Measurements from ENCODE around the gene BBS2. TPM values are rescaled to one million over a fixed set of nuclear protein-coding genes. Genes with fewer than 3 reads are reported as not detected.

The BBS2 gene
- total RNA-seq, 1 experiment from 2014 or later: 24.0 TPM

DNA sequence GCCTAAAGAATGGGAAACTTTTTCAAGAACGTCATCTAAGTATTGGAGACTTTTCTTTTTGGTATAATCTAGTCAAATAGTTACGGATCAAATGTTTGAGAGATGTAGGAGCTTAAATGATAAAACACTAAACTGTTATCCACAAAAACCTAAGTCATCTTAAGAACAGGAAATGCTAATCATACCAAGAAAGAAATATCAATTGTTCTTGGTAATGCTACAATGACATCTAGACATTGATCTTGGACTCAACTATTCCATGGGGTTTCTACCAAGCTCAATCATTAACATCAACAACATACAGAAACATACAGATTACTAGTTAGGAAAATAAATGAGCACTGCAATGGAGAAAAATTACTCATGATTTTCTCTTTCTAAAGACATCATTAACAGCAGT is 72.5 kb downstream of the BBS2 start:
- Histone ChIP-seq H3K9me3 (ENCODE audit: control insufficient read depth, insufficient read depth, low read depth, low read length) (no peaks in the 10 kb centered on the region), H3K4me1 (ENCODE audit: control insufficient read depth, insufficient read depth, low read length) (peaks cover 16% of the 10 kb centered on the region), H3K36me3 (ENCODE audit: control insufficient read depth, insufficient read depth, low read length) (peaks cover 16% of the 10 kb centered on the region), H3K27me3 (ENCODE audit: control insufficient read depth, insufficient read depth, low read length) (no peaks in the 10 kb centered on the region), H3K27ac (ENCODE audit: low read length) (no peak overlapping the region), H3K4me3 (ENCODE audit: low read depth in 2 of 2, low read length in 2 of 2) (no peak overlapping the region)
- intact Hi-C loops (cut with micrococcal nuclease; ENCODE audit: unreplicated experiment) (no loop called here), in situ Hi-C loops (cut with HindIII; ENCODE audit: low pct_unique_long_range_greater_than_20kb, low sequenced_read_pairs) (no loop called here)
- ChIA-PET CTCF (no interaction called here), POLR2A (no interaction called here)
- DNase-seq (ENCODE audit: low read depth, low spot score) (no peak), ATAC-seq (no peak)
- no TSS peak for BruUV-seq (replicated peaks)
- no peak for TF ChIP-seq TCF7L2 (IDR thresholded peaks at IDR 0.05; ENCODE audit: low read depth, low read length)
- TF ChIP-seq, protein P1, sequence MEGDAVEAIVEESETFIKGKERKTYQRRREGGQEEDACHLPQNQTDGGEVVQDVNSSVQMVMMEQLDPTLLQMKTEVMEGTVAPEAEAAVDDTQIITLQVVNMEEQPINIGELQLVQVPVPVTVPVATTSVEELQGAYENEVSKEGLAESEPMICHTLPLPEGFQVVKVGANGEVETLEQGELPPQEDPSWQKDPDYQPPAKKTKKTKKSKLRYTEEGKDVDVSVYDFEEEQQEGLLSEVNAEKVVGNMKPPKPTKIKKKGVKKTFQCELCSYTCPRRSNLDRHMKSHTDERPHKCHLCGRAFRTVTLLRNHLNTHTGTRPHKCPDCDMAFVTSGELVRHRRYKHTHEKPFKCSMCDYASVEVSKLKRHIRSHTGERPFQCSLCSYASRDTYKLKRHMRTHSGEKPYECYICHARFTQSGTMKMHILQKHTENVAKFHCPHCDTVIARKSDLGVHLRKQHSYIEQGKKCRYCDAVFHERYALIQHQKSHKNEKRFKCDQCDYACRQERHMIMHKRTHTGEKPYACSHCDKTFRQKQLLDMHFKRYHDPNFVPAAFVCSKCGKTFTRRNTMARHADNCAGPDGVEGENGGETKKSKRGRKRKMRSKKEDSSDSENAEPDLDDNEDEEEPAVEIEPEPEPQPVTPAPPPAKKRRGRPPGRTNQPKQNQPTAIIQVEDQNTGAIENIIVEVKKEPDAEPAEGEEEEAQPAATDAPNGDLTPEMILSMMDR (IDR thresholded peaks at IDR 0.05): no peak
- TF ChIP-seq SIN3A (IDR thresholded peaks at IDR 0.05; ENCODE audit: borderline replicate concordance, insufficient read depth, low read depth, low read length): no peak
- no peak for TF ChIP-seq POLR2AphosphoS5 (IDR thresholded peaks at IDR 0.05; ENCODE audit: low read depth, low read length)
- TF ChIP-seq, protein P2, sequence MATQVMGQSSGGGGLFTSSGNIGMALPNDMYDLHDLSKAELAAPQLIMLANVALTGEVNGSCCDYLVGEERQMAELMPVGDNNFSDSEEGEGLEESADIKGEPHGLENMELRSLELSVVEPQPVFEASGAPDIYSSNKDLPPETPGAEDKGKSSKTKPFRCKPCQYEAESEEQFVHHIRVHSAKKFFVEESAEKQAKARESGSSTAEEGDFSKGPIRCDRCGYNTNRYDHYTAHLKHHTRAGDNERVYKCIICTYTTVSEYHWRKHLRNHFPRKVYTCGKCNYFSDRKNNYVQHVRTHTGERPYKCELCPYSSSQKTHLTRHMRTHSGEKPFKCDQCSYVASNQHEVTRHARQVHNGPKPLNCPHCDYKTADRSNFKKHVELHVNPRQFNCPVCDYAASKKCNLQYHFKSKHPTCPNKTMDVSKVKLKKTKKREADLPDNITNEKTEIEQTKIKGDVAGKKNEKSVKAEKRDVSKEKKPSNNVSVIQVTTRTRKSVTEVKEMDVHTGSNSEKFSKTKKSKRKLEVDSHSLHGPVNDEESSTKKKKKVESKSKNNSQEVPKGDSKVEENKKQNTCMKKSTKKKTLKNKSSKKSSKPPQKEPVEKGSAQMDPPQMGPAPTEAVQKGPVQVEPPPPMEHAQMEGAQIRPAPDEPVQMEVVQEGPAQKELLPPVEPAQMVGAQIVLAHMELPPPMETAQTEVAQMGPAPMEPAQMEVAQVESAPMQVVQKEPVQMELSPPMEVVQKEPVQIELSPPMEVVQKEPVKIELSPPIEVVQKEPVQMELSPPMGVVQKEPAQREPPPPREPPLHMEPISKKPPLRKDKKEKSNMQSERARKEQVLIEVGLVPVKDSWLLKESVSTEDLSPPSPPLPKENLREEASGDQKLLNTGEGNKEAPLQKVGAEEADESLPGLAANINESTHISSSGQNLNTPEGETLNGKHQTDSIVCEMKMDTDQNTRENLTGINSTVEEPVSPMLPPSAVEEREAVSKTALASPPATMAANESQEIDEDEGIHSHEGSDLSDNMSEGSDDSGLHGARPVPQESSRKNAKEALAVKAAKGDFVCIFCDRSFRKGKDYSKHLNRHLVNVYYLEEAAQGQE (IDR thresholded peaks at IDR 0.05; ENCODE audit: insufficient read depth in 1 of 2, low read depth in 2 of 2, low read length in 1 of 2): no peak

DNA sequence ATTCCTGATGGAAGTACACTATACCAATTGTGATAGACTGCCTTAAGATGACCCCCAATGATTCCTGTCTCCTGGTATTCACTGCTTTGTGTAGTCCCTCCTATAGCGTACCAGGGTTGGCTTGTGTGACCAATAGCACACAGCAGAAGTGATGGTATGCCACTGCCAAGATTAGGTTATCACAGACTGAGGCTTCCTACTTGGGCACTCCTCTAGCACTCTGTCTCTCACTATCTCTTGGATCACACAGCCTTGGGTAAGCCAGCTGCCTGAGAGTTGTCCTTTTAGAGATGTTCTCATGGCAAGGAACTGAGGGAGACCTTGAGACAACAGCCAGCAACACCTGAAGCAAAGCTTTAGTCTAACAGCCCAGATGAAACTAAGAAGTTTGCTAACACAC is 81.8 kb downstream of the BBS2 start:
- TF ChIP-seq SIN3A (IDR thresholded peaks at IDR 0.05; ENCODE audit: borderline replicate concordance, insufficient read depth, low read depth, low read length) (no peak), TCF7L2 (IDR thresholded peaks at IDR 0.05; ENCODE audit: low read depth, low read length) (no peak), POLR2AphosphoS5 (IDR thresholded peaks at IDR 0.05; ENCODE audit: low read depth, low read length) (no peak)
- TF ChIP-seq, protein P2 (IDR thresholded peaks at IDR 0.05; ENCODE audit: insufficient read depth in 1 of 2, low read depth in 2 of 2, low read length in 1 of 2): no peak
- TF ChIP-seq, protein P1 (IDR thresholded peaks at IDR 0.05): no peak
- H3K36me3 ChIP-seq (ENCODE audit: control insufficient read depth, insufficient read depth, low read length): peaks cover 6% of the 10 kb centered on the region; the same call in 1 of the 2 replicates
- in situ Hi-C loops (cut with HindIII; ENCODE audit: low pct_unique_long_range_greater_than_20kb, low sequenced_read_pairs): no loop called here
- H3K4me1 ChIP-seq (ENCODE audit: control insufficient read depth, insufficient read depth, low read length): no peaks in the 10 kb centered on the region
- no peaks in the 10 kb centered on the region for H3K27me3 ChIP-seq (ENCODE audit: control insufficient read depth, insufficient read depth, low read length)
- DNase-seq (ENCODE audit: low read depth, low spot score): no peak
- H3K4me3 ChIP-seq (ENCODE audit: low read depth in 2 of 2, low read length in 2 of 2): no peak overlapping the region
- H3K27ac ChIP-seq (ENCODE audit: low read length): no peak overlapping the region
- POLR2A ChIA-PET: no interaction called here
- no peaks in the 10 kb centered on the region for H3K9me3 ChIP-seq (ENCODE audit: control insufficient read depth, insufficient read depth, low read depth, low read length)
- BruUV-seq (replicated peaks): no TSS peak
- CTCF ChIA-PET: no interaction called here
- ATAC-seq: no peak
- intact Hi-C loops (cut with micrococcal nuclease; ENCODE audit: unreplicated experiment): no loop called here
